ENCODE data around the gene TUBB2B. TPM values are rescaled to one million over a fixed set of nuclear protein-coding genes. Genes with fewer than 3 reads are reported as not detected.
A peak's percentile ranks its signal among the peaks of the same experiment; 100 is the strongest.

Gene TUBB2B
- total and polyA plus RNA-seq, 4 experiments from 2014 or later: 0.22 to 0.32 TPM; not detected in 2

GRCh38 chr6:3230900-3231246 is 3.4 kb upstream of the TUBB2B start:
- peaks cover 0 to 7% (median 0%) of the 10 kb centered on the region in 8 donors for H3K9me3 Mint-ChIP-seq
- ChIA-PET CTCF (ENCODE audit: partially characterized antibody) (interaction anchor here (1.1 kb wide), 1 partner anchor 21 kb away, joined by 5 read pairs; no protein-coding TSS in a partner anchor), POLR2A (ENCODE audit: partially characterized antibody) (interaction anchor here (0.7 kb wide), 1 partner anchor 44 kb away, joined by 3 read pairs; no protein-coding TSS in a partner anchor)
- no peak overlapping the region for H3K4me3 ChIP-seq (ENCODE audit: low read length in 2 of 2)
- H3K36me3 ChIP-seq (ENCODE audit: insufficient read depth, low read length): no peaks in the 10 kb centered on the region
- no peak for DNase-seq
- peaks cover 57% of the 10 kb centered on the region for H3K27me3 ChIP-seq (ENCODE audit: insufficient read depth, low read length)
- H3K4me1 ChIP-seq (ENCODE audit: insufficient read depth, low read length): peaks cover 57% of the 10 kb centered on the region
- H3K4me3 Mint-ChIP-seq: peak overlapping the region in 6 of 8 donors; percentile 36 to 91 (median 61)
- intact Hi-C loops (cut with micrococcal nuclease): no loop called here
- H3K27me3 Mint-ChIP-seq: peaks cover 59 to 73% of the 10 kb centered on the region in 2 donors
- H3K27ac Mint-ChIP-seq: peak overlapping the region in 2 of 7 donors; percentile 41 to 83
- H3K4me1 Mint-ChIP-seq: peaks cover 27 to 60% (median 48%) of the 10 kb centered on the region in 4 donors
- H3K9me3 ChIP-seq (ENCODE audit: control insufficient read depth in 1 of 2, low read length in 2 of 2): no peaks in the 10 kb centered on the region
- no peaks in the 10 kb centered on the region for H3K36me3 Mint-ChIP-seq
- H3K27ac ChIP-seq (ENCODE audit: low read depth, low read length): no peak overlapping the region

DNA sequence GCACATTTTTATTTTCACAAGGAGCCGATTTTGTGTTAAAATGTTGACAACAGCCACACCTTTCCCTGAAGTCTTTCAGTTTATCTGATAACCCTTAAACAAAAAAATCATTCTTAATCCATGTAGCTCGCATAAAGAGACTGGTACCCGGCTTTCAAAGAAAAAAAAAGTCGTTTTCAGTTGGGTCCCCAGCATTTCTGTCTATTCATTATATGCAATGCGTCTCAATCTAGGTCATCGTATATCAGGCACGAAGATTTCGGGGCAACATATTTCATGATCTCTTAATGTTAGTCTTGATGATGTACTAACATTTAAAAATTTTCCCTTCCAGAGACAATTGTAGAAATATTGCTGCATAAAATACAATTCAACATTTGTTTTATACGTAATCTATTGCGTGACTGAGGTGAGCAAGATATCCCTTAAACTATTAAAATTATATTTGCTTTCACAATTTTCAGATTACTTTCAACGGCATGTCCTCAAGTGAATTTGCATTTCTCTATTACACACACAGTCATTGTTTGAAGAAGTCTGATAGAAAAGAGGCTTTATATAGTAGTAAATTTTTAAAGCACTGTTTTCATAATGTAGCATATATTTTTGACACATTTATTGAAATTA is 2.9 kb upstream of the TUBB2B start:
- Mint-ChIP-seq H3K9me3 (peaks cover 0 to 7% (median 0%) of the 10 kb centered on the region in 8 donors), H3K4me1 (peaks cover 27 to 60% (median 47%) of the 10 kb centered on the region in 4 donors), H3K27me3 (peaks cover 55 to 69% of the 10 kb centered on the region in 2 donors), H3K36me3 (no peaks in the 10 kb centered on the region), H3K27ac (peak overlapping the region in 2 of 7 donors; percentile 29 to 83), H3K4me3 (peak overlapping the region in 7 of 8 donors; percentile 57 to 93 (median 72))
- Histone ChIP-seq H3K36me3 (ENCODE audit: insufficient read depth, low read length) (no peaks in the 10 kb centered on the region), H3K27ac (ENCODE audit: low read depth, low read length) (no peak overlapping the region), H3K27me3 (ENCODE audit: insufficient read depth, low read length) (peaks cover 57% of the 10 kb centered on the region), H3K9me3 (ENCODE audit: control insufficient read depth in 1 of 2, low read length in 2 of 2) (no peaks in the 10 kb centered on the region), H3K4me1 (ENCODE audit: insufficient read depth, low read length) (peaks cover 57% of the 10 kb centered on the region), H3K4me3 (ENCODE audit: low read length in 2 of 2) (no peak overlapping the region)
- ChIA-PET CTCF (ENCODE audit: partially characterized antibody) (interaction anchor here (1.5 to 1.7 kb wide), 2 partner anchors 20 to 29 kb away, joined by 5 to 14 read pairs; partner anchors contain the start of gene PSMG4), POLR2A (ENCODE audit: partially characterized antibody) (interaction anchor here (0.7 to 1.2 kb wide), 3 partner anchors 29 to 72 kb away, joined by 3 to 4 read pairs (median 3); partner anchors contain the start of genes PSMG4 and TUBB2A)
- intact Hi-C loops (cut with micrococcal nuclease): no loop called here
- DNase-seq: no peak

- ChIA-PET CTCF (ENCODE audit: partially characterized antibody) (interaction anchor here (1.5 to 1.7 kb wide), 2 partner anchors 21 to 30 kb away, joined by 5 to 14 read pairs; partner anchors contain the start of gene PSMG4), POLR2A (ENCODE audit: partially characterized antibody) (interaction anchor here (0.6 to 1.2 kb wide), 3 partner anchors 30 to 162 kb away, joined by 3 to 4 read pairs (median 3); partner anchors contain the start of genes PSMG4, RIPK1 and TUBB2A)
- intact Hi-C loops (cut with micrococcal nuclease): loop anchor here (2.0 kb wide), 1 partner anchor 67 kb away; no protein-coding TSS in a partner anchor
- Mint-ChIP-seq H3K36me3 (no peaks in the 10 kb centered on the region), H3K4me1 (peaks cover 27 to 60% (median 47%) of the 10 kb centered on the region in 4 donors), H3K27me3 (peaks cover 54 to 69% of the 10 kb centered on the region in 2 donors), H3K9me3 (peaks cover 0 to 7% (median 0%) of the 10 kb centered on the region in 8 donors), H3K4me3 (peak overlapping the region; percentile 57 to 93 (median 76)), H3K27ac (peak overlapping the region in 3 of 7 donors; percentile 25 to 83 (median 29))
- H3K4me3 ChIP-seq (ENCODE audit: low read length in 2 of 2): peak overlapping the region; percentile 38 to 44
- peak in 3 of 5 donors; percentile 27 to 50 (median 32) for DNase-seq
- H3K9me3 ChIP-seq (ENCODE audit: control insufficient read depth in 1 of 2, low read length in 2 of 2): no peaks in the 10 kb centered on the region
- H3K4me1 ChIP-seq (ENCODE audit: insufficient read depth, low read length): peaks cover 57% of the 10 kb centered on the region
- no peaks in the 10 kb centered on the region for H3K36me3 ChIP-seq (ENCODE audit: insufficient read depth, low read length)
- no peak overlapping the region for H3K27ac ChIP-seq (ENCODE audit: low read depth, low read length)
- peaks cover 57% of the 10 kb centered on the region for H3K27me3 ChIP-seq (ENCODE audit: insufficient read depth, low read length)
Measured at GRCh38 chr6:3229566-3230178, 2.2 kb upstream of the TUBB2B start.

DNA sequence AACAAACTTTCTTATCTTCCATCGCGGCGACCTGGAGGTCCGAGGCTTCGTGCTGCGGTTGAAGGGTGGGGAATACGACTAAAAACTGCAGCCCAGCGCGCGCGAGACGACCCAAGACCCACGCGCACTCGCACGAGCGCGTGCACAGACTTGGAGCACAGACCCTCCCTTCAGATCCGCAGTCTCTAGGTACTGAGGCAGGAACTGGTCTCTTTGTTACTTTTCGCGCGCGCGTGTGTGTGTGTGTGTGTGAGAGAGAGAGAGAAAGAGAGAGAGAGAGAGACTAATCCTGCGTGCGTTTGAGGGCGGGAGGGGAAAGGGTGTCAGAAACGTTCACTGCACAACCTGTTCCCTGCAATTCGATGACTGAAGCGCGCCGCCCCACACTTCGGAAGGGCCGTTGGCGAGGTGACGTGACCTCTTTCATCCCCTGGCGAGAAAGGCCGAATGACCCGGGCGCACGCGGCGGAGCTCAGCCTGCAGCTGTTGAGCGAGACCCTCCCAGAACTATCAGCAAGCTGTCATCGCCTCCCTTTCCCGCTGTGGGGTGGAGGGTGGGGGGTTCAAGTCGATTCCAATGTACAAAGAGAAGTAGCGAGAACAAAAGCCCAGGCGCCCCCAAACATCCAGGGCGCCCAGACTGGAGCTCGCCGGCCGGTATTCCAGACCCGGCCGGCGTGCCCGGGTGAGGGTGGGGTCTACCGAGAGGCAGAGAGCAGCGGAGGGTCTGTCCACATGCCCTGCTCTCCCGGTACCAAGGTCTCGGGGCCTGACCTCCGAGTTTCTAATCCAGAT is 1.5 kb upstream of the TUBB2B start:
- peaks cover 52 to 66% of the 10 kb centered on the region in 2 donors for H3K27me3 Mint-ChIP-seq
- Histone ChIP-seq H3K4me3 (ENCODE audit: low read length in 2 of 2) (peak overlapping the region; percentile 38 to 44), H3K27ac (ENCODE audit: low read depth, low read length) (no peak overlapping the region), H3K4me1 (ENCODE audit: insufficient read depth, low read length) (peaks cover 57% of the 10 kb centered on the region), H3K9me3 (ENCODE audit: control insufficient read depth in 1 of 2, low read length in 2 of 2) (no peaks in the 10 kb centered on the region), H3K36me3 (ENCODE audit: insufficient read depth, low read length) (no peaks in the 10 kb centered on the region), H3K27me3 (ENCODE audit: insufficient read depth, low read length) (peaks cover 50% of the 10 kb centered on the region)
- peak overlapping the region; percentile 67 to 93 (median 86) for H3K4me3 Mint-ChIP-seq
- intact Hi-C loops (cut with micrococcal nuclease): loop anchor here (2.0 kb wide), 1 partner anchor 66 kb away; no protein-coding TSS in a partner anchor
- H3K4me1 Mint-ChIP-seq: peaks cover 27 to 60% (median 47%) of the 10 kb centered on the region in 4 donors
- POLR2A ChIA-PET (ENCODE audit: partially characterized antibody): interaction anchor here (0.6 to 1.2 kb wide), 3 partner anchors 30 to 161 kb away, joined by 3 to 4 read pairs (median 3); partner anchors contain the start of genes PSMG4, RIPK1 and TUBB2A
- CTCF ChIA-PET (ENCODE audit: partially characterized antibody): interaction anchor here (1.4 to 1.7 kb wide), 3 partner anchors 21 to 30 kb away, joined by 3 to 14 read pairs (median 5); partner anchors contain the start of gene PSMG4
- peaks cover 0 to 7% (median 0%) of the 10 kb centered on the region in 8 donors for H3K9me3 Mint-ChIP-seq
- peak overlapping the region; percentile 5 to 93 (median 56) for H3K27ac Mint-ChIP-seq
- peak; percentile 56 to 71 (median 60) for DNase-seq
- no peaks in the 10 kb centered on the region for H3K36me3 Mint-ChIP-seq

GRCh38 chr6:3228046-3228671 is 706 bp upstream of the TUBB2B start:
- peak in 2 of 5 donors; percentile 35 to 37 for DNase-seq
- H3K4me1 ChIP-seq (ENCODE audit: insufficient read depth, low read length): peaks cover 57% of the 10 kb centered on the region
- H3K27ac ChIP-seq (ENCODE audit: low read depth, low read length): no peak overlapping the region
- no peaks in the 10 kb centered on the region for H3K36me3 ChIP-seq (ENCODE audit: insufficient read depth, low read length)
- H3K27me3 ChIP-seq (ENCODE audit: insufficient read depth, low read length): peaks cover 47% of the 10 kb centered on the region
- Mint-ChIP-seq H3K4me1 (peaks cover 27 to 60% (median 47%) of the 10 kb centered on the region in 4 donors), H3K4me3 (peak overlapping the region; percentile 71 to 87 (median 76)), H3K27me3 (peaks cover 45 to 61% of the 10 kb centered on the region in 2 donors), H3K9me3 (peaks cover 0 to 7% (median 0%) of the 10 kb centered on the region in 8 donors), H3K27ac (peak overlapping the region in 1 of 7 donors; percentile 83), H3K36me3 (no peaks in the 10 kb centered on the region)
- POLR2A ChIA-PET (ENCODE audit: partially characterized antibody): no interaction called here
- intact Hi-C loops (cut with micrococcal nuclease): loop anchor here (2.0 kb wide), 1 partner anchor 65 kb away; no protein-coding TSS in a partner anchor
- CTCF ChIA-PET (ENCODE audit: partially characterized antibody): interaction anchor here (1.4 kb wide), 1 partner anchor 21 kb away, joined by 3 read pairs; no protein-coding TSS in a partner anchor
- H3K9me3 ChIP-seq (ENCODE audit: control insufficient read depth in 1 of 2, low read length in 2 of 2): no peaks in the 10 kb centered on the region
- peak overlapping the region in 1 of 2 donors; percentile 22 for H3K4me3 ChIP-seq (ENCODE audit: low read length in 2 of 2)

Data from CD4-positive, alpha-beta memory T cell (primary cell).